ENCODE measurements around the gene GFRA1.
A peak's percentile ranks its signal among the peaks of the same experiment; 100 is the strongest.

The GFRA1 gene

GRCh38 chr10:116121640-116122525 is 151.1 kb downstream of the GFRA1 start:
- DNase-seq: no peak

- DNase-seq: no peak
Measured at GRCh38 chr10:116120688-116121455, 152.1 kb downstream of the GFRA1 start.

- DNase-seq: no peak
Measured at GRCh38 chr10:116118847-116119246, 154.2 kb downstream of the GFRA1 start.

GRCh38 chr10:116115797-116116196 is 157.2 kb downstream of the GFRA1 start:
- DNase-seq: no peak

- no peak for DNase-seq
Measured at GRCh38 chr10:116115036-116115641, 157.9 kb downstream of the GFRA1 start.

- no peak for DNase-seq
Measured at GRCh38 chr10:116113721-116114501, 159.1 kb downstream of the GFRA1 start.

- DNase-seq: no peak
Measured at GRCh38 chr10:116112232-116113231, 160.5 kb downstream of the GFRA1 start.

- DNase-seq: no peak
Measured at GRCh38 chr10:116111483-116112095, 161.4 kb downstream of the GFRA1 start.

- no peak for DNase-seq
Measured at GRCh38 chr10:116110736-116111135, 162.3 kb downstream of the GFRA1 start.

- no peak for DNase-seq
Measured at GRCh38 chr10:116109881-116110280, 163.1 kb downstream of the GFRA1 start.

- DNase-seq: no peak
Measured at GRCh38 chr10:116109481-116109880, 163.5 kb downstream of the GFRA1 start.

GRCh38 chr10:116108095-116108494 is 164.9 kb downstream of the GFRA1 start:
- DNase-seq: no peak

GRCh38 chr10:116106611-116107010 is 166.4 kb downstream of the GFRA1 start:
- no peak for DNase-seq

- no peak for DNase-seq
Measured at GRCh38 chr10:116105264-116105663, 167.7 kb downstream of the GFRA1 start.

GRCh38 chr10:116104210-116104932 is 168.6 kb downstream of the GFRA1 start:
- peak; percentile 3 for DNase-seq

GRCh38 chr10:116103668-116104067 is 169.3 kb downstream of the GFRA1 start:
- no peak for DNase-seq

- no peak for DNase-seq
Measured at GRCh38 chr10:116101616-116102315, 171.2 kb downstream of the GFRA1 start.

- DNase-seq: no peak
Measured at GRCh38 chr10:116100984-116101383, 172.0 kb downstream of the GFRA1 start.

- no peak for DNase-seq
Measured at GRCh38 chr10:116099023-116099420, 174.0 kb downstream of the GFRA1 start.

Data from stimulated activated naive CD4-positive, alpha-beta T cell treated with Interleukin-2 at 50 U/mL for 16 hours (primary cell).